HFF-Myc (cell line): Measurements from ENCODE around the gene NEDD1.

Experiments
- DNase-seq: peaks from one replicate; pipeline ENCODE4 v3.0.0-alpha.2; 2011; ENCODE audit warnings: low read depth; ENCODE audit errors: extremely low read depth
- H3K4me3 ChIP-seq: replicated peaks from 2 replicates; pipeline ENCODE4 v1.5.1; 2011; ENCODE audit warnings: low read depth, mild to moderate bottlenecking, control low read depth, low read length
- TF ChIP-seq, protein P1 (sequence below): IDR thresholded peaks from 2 replicates; pipeline ENCODE4 v1.5.1; 2012; ENCODE audit warnings: mild to moderate bottlenecking, low read depth, low read length, control low read depth; ENCODE audit errors: missing control alignments

Gene NEDD1

DNA sequence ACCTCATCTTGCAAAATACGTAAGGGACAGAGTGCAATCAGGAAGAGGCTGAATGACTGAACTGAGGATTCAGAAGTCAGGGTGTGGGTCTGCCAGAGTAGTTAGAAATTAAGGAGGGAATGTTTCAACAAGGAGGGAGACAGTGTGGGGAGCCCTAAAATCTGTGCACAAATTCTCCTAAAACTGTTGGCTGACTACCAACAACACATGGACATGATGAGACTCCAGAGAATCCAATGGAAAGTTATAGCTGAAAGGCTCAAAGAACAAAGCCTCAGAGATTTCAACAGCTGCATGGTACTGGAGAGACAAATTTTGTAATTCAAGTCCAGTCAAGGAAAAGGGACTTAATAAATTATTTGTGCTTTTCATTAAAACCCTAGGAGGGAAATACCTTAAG lies 36.1 kb upstream of the NEDD1 start:
- no peak for DNase-seq
- TF ChIP-seq, protein P1, sequence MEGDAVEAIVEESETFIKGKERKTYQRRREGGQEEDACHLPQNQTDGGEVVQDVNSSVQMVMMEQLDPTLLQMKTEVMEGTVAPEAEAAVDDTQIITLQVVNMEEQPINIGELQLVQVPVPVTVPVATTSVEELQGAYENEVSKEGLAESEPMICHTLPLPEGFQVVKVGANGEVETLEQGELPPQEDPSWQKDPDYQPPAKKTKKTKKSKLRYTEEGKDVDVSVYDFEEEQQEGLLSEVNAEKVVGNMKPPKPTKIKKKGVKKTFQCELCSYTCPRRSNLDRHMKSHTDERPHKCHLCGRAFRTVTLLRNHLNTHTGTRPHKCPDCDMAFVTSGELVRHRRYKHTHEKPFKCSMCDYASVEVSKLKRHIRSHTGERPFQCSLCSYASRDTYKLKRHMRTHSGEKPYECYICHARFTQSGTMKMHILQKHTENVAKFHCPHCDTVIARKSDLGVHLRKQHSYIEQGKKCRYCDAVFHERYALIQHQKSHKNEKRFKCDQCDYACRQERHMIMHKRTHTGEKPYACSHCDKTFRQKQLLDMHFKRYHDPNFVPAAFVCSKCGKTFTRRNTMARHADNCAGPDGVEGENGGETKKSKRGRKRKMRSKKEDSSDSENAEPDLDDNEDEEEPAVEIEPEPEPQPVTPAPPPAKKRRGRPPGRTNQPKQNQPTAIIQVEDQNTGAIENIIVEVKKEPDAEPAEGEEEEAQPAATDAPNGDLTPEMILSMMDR, result no peak
- H3K4me3 ChIP-seq, result no peak overlapping the region

- no peak overlapping the region for H3K4me3 ChIP-seq
- TF ChIP-seq, protein P1, result no peak
- no peak for DNase-seq
Observed at GRCh38 chr12:96872961-96873360, 34.1 kb upstream of the NEDD1 start.

DNA sequence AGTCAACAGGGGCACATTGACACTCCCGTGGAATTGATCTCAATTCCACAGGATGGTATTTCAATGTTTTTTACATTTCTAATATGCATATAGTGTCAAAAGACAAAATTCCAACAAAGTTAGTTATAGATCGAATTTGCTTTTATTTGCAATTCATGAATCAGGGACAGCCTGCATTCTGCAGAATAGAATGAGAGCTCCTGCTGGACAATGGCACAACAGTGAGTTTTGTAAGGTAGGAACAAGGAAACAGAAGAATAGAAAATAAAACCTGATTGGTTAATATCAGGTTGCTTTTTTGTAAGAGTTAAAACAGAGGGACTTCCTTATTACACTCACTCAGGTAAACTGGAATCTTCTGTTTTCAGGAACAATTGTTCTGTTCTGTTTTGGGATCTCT lies 32.8 kb upstream of the NEDD1 start:
- DNase-seq, result no peak
- TF ChIP-seq, protein P1, result no peak

DNA sequence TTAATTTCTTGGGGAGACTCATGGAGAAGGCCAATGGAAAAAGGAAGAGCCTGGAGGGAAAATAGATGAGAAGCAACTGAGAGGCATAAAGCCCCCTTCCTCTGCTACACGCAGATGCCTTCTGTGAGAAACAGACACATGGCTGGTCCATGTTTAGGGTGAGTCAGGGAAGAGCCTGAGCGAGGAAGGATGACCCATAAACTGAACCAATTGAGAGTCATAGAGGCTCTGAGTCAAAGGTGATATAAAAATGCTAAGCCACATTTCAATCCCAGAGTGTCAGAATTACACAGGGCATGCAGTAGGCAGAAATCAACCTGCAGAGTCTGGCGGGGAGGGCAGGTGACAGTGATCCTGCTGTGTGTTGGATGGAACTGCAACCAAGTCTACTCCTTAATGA lies 30.1 kb upstream of the NEDD1 start:
- no peak overlapping the region for H3K4me3 ChIP-seq
- TF ChIP-seq, protein P1, result no peak
- DNase-seq, result no peak

More for the DNA sequence above, 32.8 kb upstream of the NEDD1 start:
- H3K4me3 ChIP-seq, result no peak overlapping the region

- DNase-seq, result no peak
- no peak overlapping the region for H3K4me3 ChIP-seq
- TF ChIP-seq, protein P1, result no peak
Observed at GRCh38 chr12:96878704-96879103, 28.4 kb upstream of the NEDD1 start.

DNA sequence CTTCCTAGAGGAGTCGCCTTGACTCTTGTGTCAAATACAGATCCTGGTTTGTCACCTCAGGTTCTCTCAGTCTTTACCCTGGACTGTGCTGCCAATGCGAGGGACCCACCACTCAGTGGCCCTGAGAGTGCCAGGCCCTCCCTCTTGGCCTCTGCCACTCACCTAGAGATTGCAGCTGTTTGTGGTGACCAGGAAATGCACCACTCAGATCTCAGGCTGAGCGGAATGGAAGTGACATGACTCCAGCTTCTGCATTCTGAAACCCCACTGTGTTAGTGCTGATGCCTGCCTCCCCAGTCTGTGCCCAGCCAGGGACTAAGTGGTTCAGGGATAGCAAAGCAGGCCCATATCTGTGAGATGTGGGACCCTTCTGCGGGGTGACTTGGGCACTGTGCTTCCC lies 27.8 kb upstream of the NEDD1 start:
- TF ChIP-seq, protein P1, result no peak
- H3K4me3 ChIP-seq, result no peak overlapping the region
- no peak for DNase-seq

- no peak overlapping the region for H3K4me3 ChIP-seq
- DNase-seq, result no peak
- TF ChIP-seq, protein P1, result no peak
Observed at GRCh38 chr12:96880220-96880619, 26.8 kb upstream of the NEDD1 start.
